ENCODE results near the gene STRN3.

The STRN3 gene

DNA sequence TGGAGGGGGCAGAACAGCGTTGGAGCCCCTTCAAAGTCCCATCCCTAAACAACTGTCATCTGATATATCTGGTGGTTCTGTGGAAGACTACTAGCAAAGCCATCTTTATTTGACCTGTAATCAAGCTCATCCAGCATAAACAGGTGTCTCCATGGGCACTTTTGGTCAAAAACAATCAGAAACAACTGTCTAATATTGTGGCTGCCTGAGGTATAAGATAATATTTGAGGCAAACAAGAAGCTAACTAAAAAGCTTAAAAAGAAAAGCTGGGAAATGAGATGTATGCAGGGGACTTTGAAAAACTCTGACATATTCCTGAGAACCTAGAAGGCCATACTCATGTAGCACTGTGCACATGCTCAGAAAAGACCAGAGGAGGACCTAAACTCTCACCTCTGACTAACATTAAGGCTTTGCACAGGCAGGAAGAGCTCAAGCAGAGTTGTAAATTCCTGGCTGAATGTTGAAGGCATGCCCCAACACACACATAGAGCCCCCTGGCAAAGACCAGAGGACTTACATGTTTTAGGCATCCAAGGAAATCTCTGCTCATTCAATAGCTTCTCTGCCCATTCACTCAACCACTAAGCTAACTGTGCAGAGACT, 28.0 kb downstream of the STRN3 start:
- TF ChIP-seq, protein P1, sequence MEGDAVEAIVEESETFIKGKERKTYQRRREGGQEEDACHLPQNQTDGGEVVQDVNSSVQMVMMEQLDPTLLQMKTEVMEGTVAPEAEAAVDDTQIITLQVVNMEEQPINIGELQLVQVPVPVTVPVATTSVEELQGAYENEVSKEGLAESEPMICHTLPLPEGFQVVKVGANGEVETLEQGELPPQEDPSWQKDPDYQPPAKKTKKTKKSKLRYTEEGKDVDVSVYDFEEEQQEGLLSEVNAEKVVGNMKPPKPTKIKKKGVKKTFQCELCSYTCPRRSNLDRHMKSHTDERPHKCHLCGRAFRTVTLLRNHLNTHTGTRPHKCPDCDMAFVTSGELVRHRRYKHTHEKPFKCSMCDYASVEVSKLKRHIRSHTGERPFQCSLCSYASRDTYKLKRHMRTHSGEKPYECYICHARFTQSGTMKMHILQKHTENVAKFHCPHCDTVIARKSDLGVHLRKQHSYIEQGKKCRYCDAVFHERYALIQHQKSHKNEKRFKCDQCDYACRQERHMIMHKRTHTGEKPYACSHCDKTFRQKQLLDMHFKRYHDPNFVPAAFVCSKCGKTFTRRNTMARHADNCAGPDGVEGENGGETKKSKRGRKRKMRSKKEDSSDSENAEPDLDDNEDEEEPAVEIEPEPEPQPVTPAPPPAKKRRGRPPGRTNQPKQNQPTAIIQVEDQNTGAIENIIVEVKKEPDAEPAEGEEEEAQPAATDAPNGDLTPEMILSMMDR (IDR thresholded peaks at IDR 0.05; ENCODE audit: low read depth, low read length), result no peak
- no peak for DNase-seq (ENCODE audit: extremely low read depth, low read depth)

DNA sequence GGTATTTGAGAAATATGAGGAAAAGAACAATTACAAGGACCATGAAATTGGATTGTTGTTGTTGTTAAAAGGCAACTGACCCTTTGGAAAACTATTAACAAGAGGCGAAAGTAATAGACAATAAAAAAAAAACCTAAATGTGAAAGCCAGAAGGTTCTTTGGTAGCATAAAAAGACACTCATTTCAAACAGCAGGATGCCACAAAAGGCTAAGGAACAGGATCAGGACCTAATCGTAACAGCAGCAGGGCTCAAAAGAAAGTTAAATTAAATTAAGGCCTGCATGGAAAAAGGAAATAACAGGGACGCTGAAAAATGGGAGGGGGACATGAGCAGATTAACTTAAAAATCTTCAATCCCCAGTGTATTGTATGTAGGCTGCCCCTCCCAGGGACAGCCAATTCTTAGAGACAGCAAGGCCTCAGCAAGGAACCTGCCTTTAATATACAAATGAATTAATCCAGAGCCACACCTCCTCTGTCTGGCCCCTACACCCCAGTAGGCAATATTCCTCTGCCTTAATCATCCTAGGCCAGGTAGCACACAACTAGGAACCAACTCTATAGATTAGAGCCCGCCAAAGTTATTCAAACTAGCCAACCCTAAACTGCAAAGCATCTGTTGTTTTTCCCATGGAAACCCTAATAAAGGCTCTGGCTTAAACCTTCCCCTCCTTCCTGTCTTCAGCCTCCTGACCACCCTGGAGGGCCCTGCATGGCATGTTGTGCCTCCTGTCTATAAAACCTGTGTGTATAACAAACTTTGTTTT, 29.1 kb downstream of the STRN3 start:
- TF ChIP-seq, protein P1 (IDR thresholded peaks at IDR 0.05; ENCODE audit: low read depth, low read length), result no peak
- DNase-seq (ENCODE audit: extremely low read depth, low read depth), result no peak

DNA sequence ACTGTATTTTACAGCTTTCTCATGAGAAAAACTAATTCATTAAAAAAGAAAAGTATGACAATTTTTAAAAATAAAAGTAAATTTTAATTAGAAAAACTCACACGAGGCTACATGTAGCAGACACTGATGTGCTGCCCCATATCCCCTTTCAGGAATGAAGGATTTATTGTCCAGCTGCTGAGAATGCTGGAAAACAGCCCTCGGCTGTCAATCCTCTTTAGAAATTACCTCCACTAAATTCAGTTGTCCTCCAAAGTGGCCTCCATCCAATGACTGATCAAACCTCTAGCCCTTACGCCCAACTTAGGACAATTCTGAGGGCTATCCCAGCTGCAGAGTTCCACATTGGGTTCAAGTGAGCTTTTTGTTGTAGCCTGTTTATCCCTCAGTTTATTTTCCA, 30.5 kb downstream of the STRN3 start:
- DNase-seq (ENCODE audit: extremely low read depth, low read depth), result no peak
- TF ChIP-seq, protein P1 (IDR thresholded peaks at IDR 0.05; ENCODE audit: low read depth, low read length), result no peak

DNA sequence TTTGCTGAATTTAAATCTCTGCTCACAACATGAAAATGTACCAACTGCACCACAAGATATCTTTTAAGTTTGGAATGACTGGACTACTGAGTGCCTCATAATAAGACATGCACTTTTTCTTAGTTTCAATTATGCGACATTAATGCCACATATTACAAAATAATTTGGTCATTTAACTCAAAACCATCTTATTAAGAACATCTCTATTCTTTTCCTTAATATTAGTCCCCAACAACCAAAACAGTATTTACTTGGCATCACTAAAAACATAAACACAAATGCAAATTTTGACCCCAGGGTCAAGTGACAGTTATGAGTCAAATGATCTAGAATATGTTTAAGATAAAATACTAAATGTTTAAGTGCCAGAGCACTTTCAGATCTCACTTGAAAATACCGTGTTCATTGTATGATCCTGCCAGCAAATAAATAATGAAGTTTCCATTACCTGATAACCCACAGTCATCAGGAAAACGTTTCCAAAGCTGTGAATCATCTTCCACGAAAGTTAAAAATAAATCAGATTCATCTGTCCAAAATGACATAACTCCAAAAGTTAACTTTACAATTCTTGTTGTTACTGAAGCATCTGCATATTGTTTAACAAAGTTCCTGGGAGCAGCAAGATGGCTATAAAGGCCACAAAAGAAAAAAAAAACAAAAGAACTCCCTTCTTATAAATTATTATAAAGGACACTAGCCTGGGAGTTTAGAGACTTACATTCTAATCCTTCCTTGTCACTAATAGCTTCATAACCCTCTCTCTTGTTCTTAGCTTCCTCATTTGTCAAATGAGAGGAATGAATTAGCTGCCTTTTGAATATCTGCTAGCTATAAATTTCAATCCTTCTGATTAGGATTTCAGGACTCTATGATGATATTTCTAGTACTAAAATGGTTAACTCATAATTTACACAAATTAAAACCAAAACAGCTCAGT, 31.2 kb downstream of the STRN3 start:
- TF ChIP-seq, protein P1 (IDR thresholded peaks at IDR 0.05; ENCODE audit: low read depth, low read length), result no peak

DNA sequence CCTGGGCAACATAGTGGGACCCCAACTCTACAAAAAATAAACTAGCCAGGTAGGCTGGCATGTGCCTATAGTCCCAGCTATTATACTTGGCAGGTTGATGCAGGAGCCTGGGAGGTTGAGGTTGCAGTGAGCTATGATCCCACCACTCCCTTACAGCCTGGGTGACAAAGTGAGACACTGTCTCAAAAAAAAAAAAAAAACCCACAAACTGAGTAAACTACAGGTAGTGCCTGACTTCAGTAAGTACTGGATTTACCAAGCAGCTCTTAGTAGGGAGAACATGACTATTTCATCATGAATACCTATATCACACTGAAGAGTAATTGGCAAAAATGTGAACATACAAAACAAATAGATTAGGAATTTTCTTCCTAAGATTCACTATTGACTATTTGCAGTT, 33.1 kb downstream of the STRN3 start:
- TF ChIP-seq, protein P1 (IDR thresholded peaks at IDR 0.05; ENCODE audit: low read depth, low read length), result no peak
- DNase-seq (ENCODE audit: extremely low read depth, low read depth), result no peak

More for the DNA sequence above, 31.2 kb downstream of the STRN3 start:
- no peak for DNase-seq (ENCODE audit: extremely low read depth, low read depth)

DNA sequence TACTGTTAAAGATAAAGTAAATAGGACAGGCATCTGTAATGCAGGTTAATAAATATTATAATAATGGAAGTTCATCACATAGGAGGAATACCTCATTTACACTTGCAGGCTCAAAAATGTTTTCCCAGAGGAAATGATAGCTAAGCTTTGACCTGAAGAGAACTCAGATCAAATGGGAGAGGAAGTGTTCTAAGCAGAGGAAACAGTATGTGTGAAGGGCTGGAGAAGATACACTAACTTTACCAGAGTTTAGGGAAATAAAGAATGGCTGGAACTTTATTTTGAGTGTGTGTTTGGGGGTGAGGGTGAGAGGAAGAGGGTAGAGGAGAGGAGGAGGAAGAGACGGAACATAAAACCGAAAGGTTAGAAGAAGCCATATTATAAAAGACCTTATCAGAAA, 34.8 kb downstream of the STRN3 start:
- TF ChIP-seq, protein P1 (IDR thresholded peaks at IDR 0.05; ENCODE audit: low read depth, low read length), result no peak
- no peak for DNase-seq (ENCODE audit: extremely low read depth, low read depth)

All from AG09319 (cell line).